Ishikawa (cell line): ENCODE measurements around the gene AFDN.

Experiments
- CEBPB ChIP-seq: IDR thresholded peaks from 2 replicates; pipeline ENCODE4 v1.6.1; 2012
- CREB1 ChIP-seq: IDR thresholded peaks from 2 replicates; pipeline ENCODE4 v1.6.1; 2012; ENCODE audit warnings: low read depth
- EGR1 ChIP-seq: IDR thresholded peaks from 2 replicates; pipeline ENCODE4 v1.6.1; 2012
- EP300 ChIP-seq: IDR thresholded peaks from 2 replicates; pipeline ENCODE4 v1.6.1; 2012; ENCODE audit warnings: borderline replicate concordance
- FOXM1 ChIP-seq: IDR thresholded peaks from 2 replicates; pipeline ENCODE4 v1.6.1; 2012; ENCODE audit warnings: low read depth, borderline replicate concordance
- MAX ChIP-seq: IDR thresholded peaks from 2 replicates; pipeline ENCODE4 v1.6.1; 2012
- NFIC ChIP-seq: IDR thresholded peaks from 2 replicates; pipeline ENCODE4 v1.6.1; 2012
- RAD21 ChIP-seq: IDR thresholded peaks from 2 replicates; pipeline ENCODE4 v1.6.1; 2012; ENCODE audit warnings: low read depth
- REST ChIP-seq: IDR thresholded peaks from 2 replicates; pipeline ENCODE4 v1.6.1; 2012; ENCODE audit warnings: low read depth, mild to moderate bottlenecking
- TAF1 ChIP-seq: IDR thresholded peaks from 2 replicates; pipeline ENCODE4 v1.6.1; 2012; ENCODE audit warnings: low read depth, mild to moderate bottlenecking
- TCF12 ChIP-seq: IDR thresholded peaks from 2 replicates; pipeline ENCODE4 v1.6.1; 2012; ENCODE audit warnings: low read depth
- TEAD4 ChIP-seq: IDR thresholded peaks from 2 replicates; pipeline ENCODE4 v1.6.1; 2012
- YY1 ChIP-seq: IDR thresholded peaks from 2 replicates; pipeline ENCODE4 v1.6.1; 2012; ENCODE audit warnings: low read depth
- ZBTB7A ChIP-seq: IDR thresholded peaks from 2 replicates; pipeline ENCODE4 v1.6.1; 2012; ENCODE audit warnings: low read depth
- TF ChIP-seq, protein P1 (sequence below): IDR thresholded peaks from 2 replicates; pipeline ENCODE4 v1.6.1; 2012

Gene AFDN

GRCh38 chr6:167937948-167938911 is 111.5 kb downstream of the AFDN start:
- TF ChIP-seq EGR1 (no peak), TCF12 (no peak), TEAD4 (no peak), EP300 (no peak), TAF1 (no peak), RAD21 (no peak), MAX (no peak)

DNA sequence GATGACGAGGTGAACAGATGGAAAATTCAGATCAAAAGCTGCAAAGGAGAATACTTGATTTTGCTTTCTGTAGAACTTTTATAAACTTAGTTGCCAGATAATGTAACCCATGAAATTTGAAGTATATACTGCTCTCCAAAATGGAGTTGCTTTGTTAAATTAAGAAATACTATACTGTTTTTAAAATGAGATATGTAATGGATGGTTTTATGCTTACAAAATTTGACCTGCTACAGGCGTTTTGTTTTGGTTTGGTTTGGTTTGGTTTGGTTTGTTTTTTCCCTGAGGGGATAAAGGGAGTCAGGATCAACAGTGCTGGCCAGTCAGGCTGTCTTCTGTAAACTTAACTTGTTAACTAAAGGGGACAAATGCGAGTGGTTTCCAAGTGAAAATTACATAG is 115.1 kb downstream of the AFDN start:
- TF ChIP-seq NFIC = no peak

DNA sequence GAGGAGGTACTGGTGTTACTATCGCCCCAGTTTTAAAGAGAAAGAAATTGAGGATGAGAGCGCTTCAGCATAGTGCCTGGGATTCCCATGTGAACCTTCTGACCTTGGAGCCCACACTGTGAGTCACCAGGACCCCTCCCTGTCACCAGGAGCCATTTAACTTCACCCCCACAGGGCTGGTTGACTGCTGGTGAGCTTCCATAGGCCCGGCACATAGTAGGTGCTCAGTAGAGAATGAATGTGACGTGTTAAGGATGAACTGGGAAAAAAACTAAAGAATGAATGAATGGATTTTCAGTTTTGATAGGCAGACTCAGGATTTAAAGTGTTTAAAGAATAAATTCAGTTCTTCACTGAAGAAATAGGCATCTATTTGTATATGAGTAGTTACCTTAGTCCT is 117.4 kb downstream of the AFDN start:
- TF ChIP-seq EGR1 (no peak), FOXM1 (no peak), EP300 (no peak), CREB1 (no peak), YY1 (no peak), ZBTB7A (no peak), TCF12 (no peak), NFIC (no peak), TEAD4 (no peak), MAX (no peak), REST (no peak)

GRCh38 chr6:167946007-167946406 is 119.3 kb downstream of the AFDN start:
- TF ChIP-seq RAD21 = no peak
- no peak for TF ChIP-seq MAX
- no peak for TF ChIP-seq YY1
- no peak for TF ChIP-seq NFIC
- TF ChIP-seq EGR1 = no peak
- no peak for TF ChIP-seq FOXM1
- TF ChIP-seq CEBPB = no peak
- TF ChIP-seq TEAD4 = no peak
- TF ChIP-seq ZBTB7A = no peak
- TF ChIP-seq, protein P1, sequence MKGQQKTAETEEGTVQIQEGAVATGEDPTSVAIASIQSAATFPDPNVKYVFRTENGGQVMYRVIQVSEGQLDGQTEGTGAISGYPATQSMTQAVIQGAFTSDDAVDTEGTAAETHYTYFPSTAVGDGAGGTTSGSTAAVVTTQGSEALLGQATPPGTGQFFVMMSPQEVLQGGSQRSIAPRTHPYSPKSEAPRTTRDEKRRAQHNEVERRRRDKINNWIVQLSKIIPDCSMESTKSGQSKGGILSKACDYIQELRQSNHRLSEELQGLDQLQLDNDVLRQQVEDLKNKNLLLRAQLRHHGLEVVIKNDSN = no peak

DNA sequence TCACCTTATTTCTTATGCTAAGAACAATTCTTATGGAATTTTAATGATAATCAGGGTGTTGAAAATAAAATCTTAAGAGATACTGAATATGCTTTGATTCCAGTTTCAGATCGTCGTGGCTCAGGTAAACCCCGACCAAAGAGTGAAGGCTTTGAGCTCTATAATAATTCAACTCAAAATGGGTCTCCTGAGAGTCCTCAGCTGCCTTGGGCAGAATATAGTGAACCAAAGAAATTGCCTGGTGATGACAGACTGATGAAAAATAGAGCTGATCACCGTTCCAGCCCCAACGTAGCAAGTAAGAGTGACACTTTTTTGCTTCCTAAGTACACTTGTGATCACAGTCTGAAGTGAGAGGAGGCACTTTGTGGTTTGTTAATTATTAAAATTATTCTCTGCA is 119.9 kb downstream of the AFDN start:
- TF ChIP-seq ZBTB7A = no peak
- TF ChIP-seq TEAD4 = no peak

GRCh38 chr6:167947716-167948115 is 121.0 kb downstream of the AFDN start:
- TF ChIP-seq, protein P1 = no peak
- no peak for TF ChIP-seq MAX
- TF ChIP-seq FOXM1 = no peak
- no peak for TF ChIP-seq TEAD4
- no peak for TF ChIP-seq REST
- TF ChIP-seq TAF1 = no peak
- no peak for TF ChIP-seq RAD21
- no peak for TF ChIP-seq YY1
- no peak for TF ChIP-seq EGR1
